Sigmoid colon (tissue), 3 donors: Measurements from ENCODE around the gene CPT1C.

Experiments
- CTCF ChIP-seq, 4 experiments: fragments of 450-650 bp in 3 of 4; fragments of 200-600 bp in 1 of 4; IDR thresholded peaks; one replicate each; pipeline ENCODE4 v1.5.1; 2016 to 2019; ENCODE audit warnings: antibody characterized with exemption in 4 of 4, mild to moderate bottlenecking in 3 of 4, moderate library complexity in 2 of 4
- POLR2A ChIP-seq, 2 donors: fragments of 450-650 bp; IDR thresholded peaks; one replicate each; pipeline ENCODE4 v1.6.1; 2016; ENCODE audit warnings: antibody characterized with exemption in 2 of 2, mild to moderate bottlenecking in 2 of 2, moderate library complexity in 2 of 2

- TF ChIP-seq CTCF (IDR thresholded peaks at IDR 0.05), result no peak
- TF ChIP-seq POLR2A (IDR thresholded peaks at IDR 0.05), result no peak
Observed at GRCh38 chr19:49653466-49653806, 37.5 kb upstream of the CPT1C start.
